ENCODE data around the gene STAT3.
"Not testable (repeated sequence)": the region's sequence is repeated elsewhere in the genome, so short reads cannot be mapped to it uniquely, and the experiment has no call there.

The STAT3 gene

GRCh38 chr17:42275527-42276358 lies 112.5 kb downstream of the STAT3 start:
- DNase-seq: no peak

- DNase-seq: no peak
Measured at GRCh38 chr17:42274812-42275526, 113.3 kb downstream of the STAT3 start.

GRCh38 chr17:42274253-42274542 lies 114.0 kb downstream of the STAT3 start:
- DNase-seq: no peak

GRCh38 chr17:42273474-42274252 lies 114.6 kb downstream of the STAT3 start:
- no peak for DNase-seq

- no peak for DNase-seq
Measured at GRCh38 chr17:42272162-42272907, 115.9 kb downstream of the STAT3 start.

- DNase-seq: no peak
Measured at GRCh38 chr17:42271779-42272035, 116.5 kb downstream of the STAT3 start.

- DNase-seq: no peak
Measured at GRCh38 chr17:42271006-42271778, 117.0 kb downstream of the STAT3 start.

- DNase-seq: no peak
Measured at GRCh38 chr17:42270596-42270995, 117.6 kb downstream of the STAT3 start.

- no peak for DNase-seq
Measured at GRCh38 chr17:42270170-42270535, 118.1 kb downstream of the STAT3 start.

GRCh38 chr17:42268236-42268635 lies 120.0 kb downstream of the STAT3 start:
- DNase-seq: no peak

- no peak for DNase-seq
Measured at GRCh38 chr17:42266918-42267766, 121.1 kb downstream of the STAT3 start.

GRCh38 chr17:42266462-42266861 lies 121.8 kb downstream of the STAT3 start:
- DNase-seq: no peak

GRCh38 chr17:42264366-42264765 lies 123.9 kb downstream of the STAT3 start:
- not testable (repeated sequence) for DNase-seq
